Stimulated activated CD4-positive, alpha-beta T cell treated with anti-CD3 and anti-CD28 coated beads, TNF-alpha, amount 100 ng/mL, for 24 hours (primary cell): Measurements from ENCODE around the gene CLDND2.

ENCODE experiments used
- DNase-seq, 3 experiments: peaks; one replicate each; pipeline ENCODE4 v3.0.0-alpha.2; 2020; ENCODE audit warnings: low read depth in 3 of 3

CLDND2 gene

DNA sequence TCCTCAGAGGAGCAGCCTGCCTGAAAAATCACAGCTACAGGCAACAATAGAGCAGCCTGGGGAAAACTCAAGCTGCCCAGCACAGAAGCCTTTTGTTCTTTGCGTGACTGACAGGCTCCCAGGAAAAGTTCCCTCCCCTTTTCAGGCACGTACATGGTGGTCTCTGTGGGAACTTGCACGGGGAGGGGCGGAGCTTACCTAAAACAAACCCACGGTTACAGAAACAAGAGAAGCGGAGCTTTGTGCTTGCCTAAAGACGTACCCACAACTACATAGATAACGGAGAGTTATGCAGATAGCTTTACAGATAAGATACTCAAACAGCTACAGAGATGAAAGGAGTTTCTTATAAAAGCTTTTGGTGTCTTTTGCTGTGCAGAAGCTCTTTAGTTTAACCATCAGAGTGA, 14.1 kb downstream of the CLDND2 start:
- no peak for DNase-seq

DNA sequence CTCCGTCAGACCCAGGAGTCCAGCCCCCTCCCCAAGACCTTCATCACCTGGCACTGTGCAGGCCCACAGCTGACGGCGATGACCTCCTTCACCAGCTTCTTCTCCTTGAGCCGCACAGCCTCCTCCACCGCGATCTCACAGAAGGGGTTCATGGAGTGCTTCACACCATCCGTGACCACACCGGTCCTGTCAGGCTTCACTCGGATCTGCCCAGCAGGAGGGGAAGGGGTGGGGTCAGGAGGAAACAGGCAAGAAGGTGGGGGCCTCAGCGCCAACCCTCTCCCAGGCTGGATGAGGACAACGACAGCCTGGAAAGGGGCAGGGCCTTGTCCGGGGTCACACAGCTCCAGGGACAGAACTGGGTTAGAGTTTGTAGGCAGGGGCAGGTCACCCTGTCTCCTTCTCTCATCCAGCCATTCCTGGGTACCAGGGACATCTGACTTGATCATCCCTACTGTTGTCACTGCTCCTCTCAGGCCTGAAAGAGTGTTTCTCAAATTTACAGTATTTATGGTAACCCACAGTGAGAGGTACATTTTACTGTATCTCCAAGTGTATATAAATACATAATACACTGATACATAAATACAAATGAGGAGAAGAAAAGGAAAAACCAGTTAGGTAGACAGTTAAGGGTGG, 14.6 kb downstream of the CLDND2 start:
- DNase-seq = no peak

GRCh38 chr19:51352783-51353360, 15.9 kb downstream of the CLDND2 start:
- no peak for DNase-seq

- DNase-seq = no peak
Measured at GRCh38 chr19:51351266-51351990, 17.4 kb downstream of the CLDND2 start.

DNA sequence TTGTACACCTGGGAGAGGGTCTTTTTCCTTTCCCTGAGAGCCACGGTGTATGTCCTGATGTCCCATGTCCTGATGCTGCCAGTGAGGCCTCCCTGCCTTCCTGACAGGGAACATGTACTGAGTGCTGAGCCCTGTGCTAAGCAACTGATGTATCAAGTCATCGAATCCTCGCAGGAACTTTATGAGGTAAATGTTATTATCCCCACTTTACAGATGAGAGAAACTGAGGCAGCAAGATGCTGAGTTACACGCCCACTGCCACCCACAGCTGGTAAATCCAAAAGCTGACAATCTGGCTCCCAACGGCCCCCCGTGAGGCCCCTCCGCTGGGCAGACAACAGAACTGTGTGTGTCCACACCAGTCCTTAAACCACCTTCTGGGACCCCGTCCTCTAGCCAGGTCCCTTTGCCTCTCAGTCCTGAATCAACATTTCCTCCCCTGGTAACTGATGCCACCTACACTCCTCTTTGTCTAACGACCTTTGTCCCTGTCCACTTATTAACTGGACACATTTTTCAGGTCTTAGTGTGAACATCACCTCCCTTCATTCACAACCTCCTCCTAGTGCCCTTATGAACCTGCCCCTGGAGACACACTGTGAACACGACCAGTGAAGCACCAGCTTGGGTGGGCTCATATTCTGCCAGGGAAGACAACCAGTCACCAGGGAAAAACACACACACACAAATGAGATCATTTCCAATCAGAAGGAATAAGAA, 21.4 kb downstream of the CLDND2 start:
- no peak for DNase-seq

GRCh38 chr19:51346742-51347141, 22.1 kb downstream of the CLDND2 start:
- DNase-seq = no peak

DNA sequence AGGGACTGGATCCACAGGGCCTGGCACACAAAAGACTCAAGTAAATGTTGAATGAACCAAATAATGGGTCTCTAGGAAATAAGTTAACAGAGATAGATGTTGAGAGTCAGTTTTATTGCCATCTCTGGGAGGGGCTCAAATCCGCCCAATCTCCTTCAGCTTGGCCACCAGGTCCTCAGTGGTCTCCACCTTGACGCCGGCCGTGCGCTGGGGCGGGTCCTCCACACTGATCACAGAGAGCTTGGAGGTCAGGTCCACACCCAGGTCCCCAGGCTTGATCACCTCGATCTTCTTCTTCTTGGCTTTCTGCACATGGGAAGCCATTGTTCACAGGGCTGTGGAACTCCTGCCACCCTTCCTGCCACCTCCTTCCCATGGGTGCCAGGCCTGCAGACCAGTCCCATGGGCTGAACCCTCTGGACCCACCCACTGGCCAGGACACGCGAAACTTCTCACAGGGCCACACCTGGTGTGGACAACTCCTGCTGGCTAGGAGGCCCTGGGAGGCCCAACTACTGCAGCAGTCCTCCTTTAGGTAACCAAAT, 23.7 kb downstream of the CLDND2 start:
- no peak for DNase-seq

DNA sequence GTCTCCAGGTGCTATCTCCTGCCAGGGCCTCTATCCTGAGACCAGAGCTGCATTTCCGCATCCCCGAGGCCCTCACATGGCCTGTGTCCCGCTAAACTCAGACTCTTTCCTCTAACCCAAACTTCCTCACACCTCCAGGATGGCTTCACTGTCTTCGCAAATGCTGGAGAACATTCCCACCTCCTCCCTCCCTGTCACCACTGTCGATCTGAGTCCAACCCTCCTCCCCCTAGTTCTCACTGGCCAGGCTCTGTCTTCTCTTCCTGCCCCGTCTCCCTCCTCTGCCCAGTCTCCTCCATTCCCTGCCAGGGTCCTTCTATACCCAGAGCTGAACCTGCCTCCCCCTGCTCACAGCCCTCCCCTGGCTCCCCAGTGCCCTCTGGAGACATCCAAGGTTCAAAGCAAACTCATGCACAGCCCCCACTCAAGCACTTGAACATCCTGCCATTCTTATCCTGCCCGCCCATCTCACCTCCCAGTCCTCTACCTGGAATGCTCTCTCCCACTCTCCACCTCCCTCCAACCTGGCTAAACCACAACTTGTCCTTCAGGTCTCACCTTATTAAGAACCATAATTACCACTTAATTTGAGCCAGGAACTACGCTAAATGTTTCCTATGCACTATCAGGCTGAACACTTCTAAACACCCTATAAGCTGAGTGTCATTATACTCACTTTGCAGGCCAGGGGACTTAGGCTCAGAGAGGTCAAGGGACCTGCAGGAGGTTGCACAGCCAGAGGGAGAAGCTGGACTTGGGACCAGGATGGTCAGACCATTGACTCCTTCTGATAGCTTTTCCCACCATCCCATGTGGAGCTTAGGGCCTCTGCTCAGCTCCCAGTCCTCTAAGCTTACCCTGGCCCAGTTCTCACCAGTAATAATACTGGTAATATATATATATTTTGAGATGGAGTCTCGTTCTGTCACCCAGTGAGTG, 25.9 kb downstream of the CLDND2 start:
- DNase-seq = no peak

DNA sequence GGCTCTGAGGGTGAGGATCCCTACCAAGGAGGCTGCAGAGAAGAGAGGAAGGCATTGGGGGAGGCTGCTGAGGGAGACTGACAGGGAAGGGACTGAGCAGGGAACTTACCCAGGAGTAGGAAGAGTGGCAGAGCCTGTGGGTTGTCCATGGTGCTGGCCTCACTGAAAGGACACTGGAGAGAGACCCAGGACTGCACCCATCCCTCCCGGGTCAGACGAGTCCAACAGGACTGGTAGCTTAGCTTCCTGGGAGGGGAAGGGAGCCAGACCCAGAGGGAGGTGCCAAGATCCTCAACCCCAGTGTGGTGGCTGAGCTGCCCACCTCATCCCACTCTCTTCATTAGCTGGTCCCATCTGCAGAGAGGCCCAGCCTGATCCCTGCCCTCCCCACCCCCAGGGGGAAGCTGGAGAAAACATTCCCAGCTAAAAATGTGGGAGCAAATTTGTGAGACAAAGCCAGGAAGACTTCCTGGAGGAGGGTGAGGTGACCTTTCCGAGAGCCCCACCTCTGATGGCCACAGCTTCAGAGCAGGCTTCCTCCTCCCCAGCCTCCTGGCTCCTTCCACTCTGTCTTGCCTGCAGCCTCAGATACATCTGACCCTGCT, 26.7 kb downstream of the CLDND2 start, which contains the start of gene VSIG10L:
Gene VSIG10L (minus strand): TSS at position 164 of the 605 bp plus-strand sequence. CDS start 15 bp downstream, at position 149.
- DNase-seq = no peak

- no peak for DNase-seq
Measured at GRCh38 chr19:51341066-51341465, 27.7 kb downstream of the CLDND2 start.

DNA sequence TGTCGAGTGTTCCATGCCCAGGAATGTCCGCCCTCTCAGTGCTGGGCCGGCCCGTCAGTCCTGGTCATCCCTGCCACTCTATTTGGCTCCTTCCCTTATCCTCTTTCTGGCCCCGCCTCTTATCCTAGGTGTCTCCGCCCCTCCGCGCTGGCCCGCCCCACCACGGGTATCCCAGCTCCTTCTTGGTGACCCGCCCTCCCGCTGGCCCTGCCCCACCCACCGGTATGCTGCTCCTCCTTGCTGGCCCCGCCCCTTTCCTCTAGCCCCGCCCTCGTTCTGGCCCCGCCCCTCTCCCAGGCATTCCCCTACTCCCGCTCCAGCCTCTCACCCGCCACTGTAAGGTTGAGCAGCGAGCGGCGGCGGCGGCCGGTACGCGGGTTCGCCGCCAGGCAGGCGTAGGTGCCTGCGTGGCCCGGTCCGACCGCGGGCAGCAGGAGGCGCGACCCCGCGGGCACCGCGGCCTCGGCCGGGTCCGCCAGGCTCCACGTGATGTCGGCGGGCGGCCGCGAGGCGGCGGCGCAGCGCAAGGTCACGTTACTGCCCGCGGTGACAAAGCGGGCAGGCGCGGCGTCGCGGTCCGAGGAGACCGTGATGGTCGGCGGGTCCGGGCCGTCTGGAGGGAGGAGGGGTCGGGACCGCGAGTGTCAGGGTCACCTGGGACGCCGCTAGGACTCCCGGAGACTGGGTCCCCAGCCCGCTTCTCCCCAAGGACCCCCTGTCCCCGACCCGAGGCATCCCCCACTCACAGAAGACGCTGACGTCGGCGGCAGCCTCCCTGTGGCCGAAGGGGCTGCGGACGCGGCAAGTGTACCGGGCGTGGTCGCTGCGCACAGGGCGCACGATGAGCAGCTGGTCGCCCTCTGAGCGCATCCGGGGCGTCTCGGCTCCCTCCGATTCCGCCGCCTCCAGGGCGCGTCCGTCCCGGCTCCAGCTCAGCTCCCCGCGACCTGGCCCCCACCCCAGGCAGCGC, 28.8 kb downstream of the CLDND2 start:
- DNase-seq = peak; percentile 86 to 98 (median 91)

DNA sequence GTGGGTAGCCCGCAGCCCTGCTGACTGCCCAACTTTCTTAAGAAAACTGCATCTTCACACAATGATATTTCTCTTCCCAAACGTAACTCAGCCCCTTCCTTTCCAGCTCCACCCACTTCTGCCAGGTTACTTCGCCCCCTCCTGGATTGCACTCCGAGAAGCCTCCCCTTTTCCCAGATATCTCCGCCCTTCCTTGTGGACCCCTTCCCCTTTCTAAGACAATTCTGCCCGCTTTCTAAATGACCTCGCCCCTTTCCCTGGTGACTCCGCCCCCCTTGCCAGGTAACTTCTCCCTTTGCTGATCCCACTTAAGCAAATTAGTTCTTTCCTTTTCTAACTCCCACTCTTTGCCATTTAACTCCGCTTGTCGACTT, 29.5 kb downstream of the CLDND2 start:
- DNase-seq = no peak

- DNase-seq = peak; percentile 75 to 89 (median 75)
Measured at GRCh38 chr19:51338563-51339312, 30.1 kb downstream of the CLDND2 start.

DNA sequence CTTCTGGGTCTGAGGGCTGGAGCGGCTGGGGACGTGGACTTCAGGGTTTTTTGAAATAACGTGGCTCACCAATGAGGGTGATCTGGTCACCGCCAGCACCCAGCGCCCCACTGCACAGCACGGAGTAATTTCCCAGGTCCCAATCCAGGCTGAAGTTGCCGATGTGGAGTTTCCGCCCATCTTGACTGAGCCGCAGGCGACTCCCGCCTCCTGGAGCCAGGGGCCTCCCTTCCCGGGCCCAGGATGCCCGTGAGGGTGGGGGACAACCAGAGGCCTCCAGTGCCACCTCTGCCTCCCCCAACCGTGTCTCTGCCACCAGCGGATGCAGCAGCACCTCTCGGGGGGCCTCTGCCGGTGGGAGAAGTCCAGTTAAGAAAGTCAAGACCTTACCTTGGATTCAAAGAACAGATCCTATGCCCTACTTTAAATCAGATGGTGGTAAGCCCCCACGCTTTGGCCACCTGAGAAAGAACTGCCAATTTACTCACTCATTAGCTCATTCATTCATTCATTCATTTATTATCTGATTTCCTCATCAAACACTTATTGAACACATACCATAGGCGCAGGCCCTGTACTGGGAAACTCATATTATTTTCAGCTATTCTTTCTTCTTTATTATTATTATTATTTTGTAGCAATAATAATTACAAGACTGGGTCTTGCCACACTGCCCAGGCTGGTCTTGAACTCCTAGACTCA, 30.8 kb downstream of the CLDND2 start:
- DNase-seq = no peak

- DNase-seq = no peak
Measured at GRCh38 chr19:51337141-51337860, 31.5 kb downstream of the CLDND2 start.

GRCh38 chr19:51333836-51334460, 34.9 kb downstream of the CLDND2 start:
- DNase-seq = no peak

DNA sequence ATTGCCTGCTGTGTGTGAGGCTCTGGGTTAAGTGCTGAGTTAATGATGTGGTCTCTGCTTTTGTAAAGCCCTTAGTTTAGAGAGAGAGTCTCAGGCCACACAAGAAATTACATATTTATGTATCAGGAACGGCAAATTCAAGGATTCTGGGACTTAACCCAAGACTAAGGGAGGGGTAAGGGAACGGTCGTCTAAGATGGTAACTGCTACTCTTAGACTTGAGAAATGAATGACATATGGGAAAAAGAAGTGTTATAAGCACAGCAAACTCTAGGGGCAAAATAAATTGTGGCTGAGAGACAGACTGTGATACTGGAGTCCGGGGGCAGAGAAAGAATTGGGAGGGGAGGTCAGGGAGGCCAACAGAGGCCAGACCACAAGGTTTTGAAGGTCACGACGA, 37.1 kb downstream of the CLDND2 start:
- no peak for DNase-seq
